ENCODE data around the gene GOSR1. TPM values are rescaled to one million over a fixed set of nuclear protein-coding genes. Genes with fewer than 3 reads are reported as not detected.
"Not testable (repeated sequence)": the region's sequence is repeated elsewhere in the genome, so short reads cannot be mapped to it uniquely, and the experiment has no call there.

GOSR1 gene
- total RNA-seq, 2 donors from 2014 or later: 48.7 to 53.9 TPM

DNA sequence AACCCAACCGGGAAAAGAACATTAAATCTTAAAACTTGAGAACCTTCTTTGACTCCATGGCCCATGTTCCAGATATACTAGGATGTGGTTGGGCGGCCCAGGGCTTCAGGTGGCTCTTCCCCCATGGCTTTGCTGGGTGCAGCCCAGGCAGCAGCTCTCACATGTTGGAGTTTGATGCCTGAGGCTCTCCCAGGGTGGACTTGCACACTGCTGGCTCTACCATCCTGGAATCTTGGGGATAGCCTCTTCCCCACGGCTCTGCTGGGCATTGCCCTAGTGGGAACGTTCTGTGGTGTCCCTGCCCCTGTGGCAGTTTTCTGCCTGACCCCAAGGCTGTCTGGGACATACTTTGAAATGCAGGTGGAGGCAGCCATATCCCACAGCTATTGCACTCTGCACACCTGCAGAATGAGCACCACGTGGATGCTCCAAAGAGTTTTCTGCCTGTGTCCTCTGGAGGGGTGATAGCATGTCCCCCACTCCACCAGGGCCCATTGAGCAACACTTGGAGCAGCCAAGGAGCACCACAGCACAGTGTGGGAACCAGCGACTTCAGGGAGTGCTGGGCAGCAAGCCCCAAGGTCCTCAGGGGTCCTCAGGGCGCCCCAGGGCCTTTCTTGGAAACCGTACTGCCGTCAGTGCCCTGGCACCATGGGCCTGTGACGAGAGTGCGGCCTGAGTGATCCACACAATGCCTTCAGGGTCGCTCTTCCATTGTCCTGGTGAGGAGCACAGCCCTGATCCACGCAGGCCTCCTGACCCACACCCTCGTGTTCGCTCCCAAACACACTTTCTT is 70.8 kb downstream of the GOSR1 start:
- Histone ChIP-seq H3K4me1 (no peaks in the 10 kb centered on the region), H3K27me3 (no peaks in the 10 kb centered on the region), H3K9me3 (no peaks in the 10 kb centered on the region), H3K9ac (ENCODE audit: low read depth in 2 of 2, low read length in 2 of 2) (no peak overlapping the region), H3K4me3 (no peak overlapping the region), H3K27ac (no peak overlapping the region), H3K36me3 (no peaks in the 10 kb centered on the region)
- intact Hi-C loops (cut with DNase I): no loop called here
- TF ChIP-seq, protein P1, sequence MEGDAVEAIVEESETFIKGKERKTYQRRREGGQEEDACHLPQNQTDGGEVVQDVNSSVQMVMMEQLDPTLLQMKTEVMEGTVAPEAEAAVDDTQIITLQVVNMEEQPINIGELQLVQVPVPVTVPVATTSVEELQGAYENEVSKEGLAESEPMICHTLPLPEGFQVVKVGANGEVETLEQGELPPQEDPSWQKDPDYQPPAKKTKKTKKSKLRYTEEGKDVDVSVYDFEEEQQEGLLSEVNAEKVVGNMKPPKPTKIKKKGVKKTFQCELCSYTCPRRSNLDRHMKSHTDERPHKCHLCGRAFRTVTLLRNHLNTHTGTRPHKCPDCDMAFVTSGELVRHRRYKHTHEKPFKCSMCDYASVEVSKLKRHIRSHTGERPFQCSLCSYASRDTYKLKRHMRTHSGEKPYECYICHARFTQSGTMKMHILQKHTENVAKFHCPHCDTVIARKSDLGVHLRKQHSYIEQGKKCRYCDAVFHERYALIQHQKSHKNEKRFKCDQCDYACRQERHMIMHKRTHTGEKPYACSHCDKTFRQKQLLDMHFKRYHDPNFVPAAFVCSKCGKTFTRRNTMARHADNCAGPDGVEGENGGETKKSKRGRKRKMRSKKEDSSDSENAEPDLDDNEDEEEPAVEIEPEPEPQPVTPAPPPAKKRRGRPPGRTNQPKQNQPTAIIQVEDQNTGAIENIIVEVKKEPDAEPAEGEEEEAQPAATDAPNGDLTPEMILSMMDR (IDR thresholded peaks at IDR 0.05): no peak
- no peak for DNase-seq

DNA sequence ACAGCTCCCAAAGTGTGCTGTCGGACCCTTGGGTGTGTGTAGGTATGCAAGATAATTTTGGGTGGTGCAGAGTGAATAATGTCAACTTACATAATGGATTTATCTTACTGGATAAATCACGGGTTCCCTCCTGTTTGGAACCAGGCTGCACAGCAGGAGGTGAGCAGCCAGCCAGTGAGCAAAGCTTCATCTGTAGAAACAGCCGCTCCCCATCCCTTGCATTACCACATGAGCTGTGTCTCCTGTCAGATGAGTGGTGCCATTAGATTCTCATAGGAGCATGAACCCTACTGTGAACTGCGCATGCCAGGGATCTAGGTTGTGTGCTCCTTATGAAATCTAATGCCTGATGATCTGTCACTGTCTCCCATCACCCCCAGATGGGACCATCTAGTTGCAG is 72.0 kb downstream of the GOSR1 start:
- intact Hi-C loops (cut with DNase I); DNase-seq; H3K9ac ChIP-seq (ENCODE audit: low read depth in 2 of 2, low read length in 2 of 2); H3K27ac ChIP-seq; H3K36me3 ChIP-seq; H3K4me1 ChIP-seq; H3K27me3 ChIP-seq; H3K9me3 ChIP-seq; H3K4me3 ChIP-seq: not testable (repeated sequence)

DNA sequence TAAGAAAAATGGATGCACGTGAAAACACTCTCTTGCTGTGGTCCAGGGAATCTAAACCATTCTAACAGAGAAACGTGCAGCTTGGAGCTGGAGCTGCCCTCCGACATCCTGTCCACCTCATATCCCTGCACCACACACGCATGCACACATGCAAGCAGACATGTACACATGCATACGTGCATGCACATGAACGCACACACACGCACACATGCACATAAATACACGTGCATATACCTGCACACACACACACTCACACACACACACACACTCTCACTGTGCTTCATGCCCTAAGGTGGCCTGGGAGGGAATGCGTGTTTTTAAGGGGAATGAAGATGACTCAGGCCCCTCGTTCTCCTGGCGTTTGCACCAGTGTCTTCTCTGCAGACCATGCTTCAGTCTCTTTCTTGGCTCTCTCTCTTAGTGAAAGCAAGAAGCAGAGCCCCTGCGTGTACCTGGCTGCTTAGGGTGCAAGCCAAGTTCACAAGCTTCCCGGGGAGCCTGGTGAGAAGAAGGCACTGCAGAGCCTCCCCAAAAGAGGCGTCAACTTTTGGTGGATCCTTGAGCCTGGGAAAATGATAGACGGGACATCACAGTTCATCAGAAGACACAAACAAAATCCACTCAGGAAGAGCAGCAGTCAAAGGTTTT is 72.8 kb downstream of the GOSR1 start:
- Histone ChIP-seq H3K36me3 (no peaks in the 10 kb centered on the region), H3K9me3 (no peaks in the 10 kb centered on the region), H3K4me1 (no peaks in the 10 kb centered on the region), H3K4me3 (no peak overlapping the region), H3K27ac (no peak overlapping the region), H3K27me3 (no peaks in the 10 kb centered on the region), H3K9ac (ENCODE audit: low read depth in 2 of 2, low read length in 2 of 2) (no peak overlapping the region)
- intact Hi-C loops (cut with DNase I): no loop called here
- TF ChIP-seq, protein P1 (IDR thresholded peaks at IDR 0.05): no peak
- no peak for DNase-seq

DNA sequence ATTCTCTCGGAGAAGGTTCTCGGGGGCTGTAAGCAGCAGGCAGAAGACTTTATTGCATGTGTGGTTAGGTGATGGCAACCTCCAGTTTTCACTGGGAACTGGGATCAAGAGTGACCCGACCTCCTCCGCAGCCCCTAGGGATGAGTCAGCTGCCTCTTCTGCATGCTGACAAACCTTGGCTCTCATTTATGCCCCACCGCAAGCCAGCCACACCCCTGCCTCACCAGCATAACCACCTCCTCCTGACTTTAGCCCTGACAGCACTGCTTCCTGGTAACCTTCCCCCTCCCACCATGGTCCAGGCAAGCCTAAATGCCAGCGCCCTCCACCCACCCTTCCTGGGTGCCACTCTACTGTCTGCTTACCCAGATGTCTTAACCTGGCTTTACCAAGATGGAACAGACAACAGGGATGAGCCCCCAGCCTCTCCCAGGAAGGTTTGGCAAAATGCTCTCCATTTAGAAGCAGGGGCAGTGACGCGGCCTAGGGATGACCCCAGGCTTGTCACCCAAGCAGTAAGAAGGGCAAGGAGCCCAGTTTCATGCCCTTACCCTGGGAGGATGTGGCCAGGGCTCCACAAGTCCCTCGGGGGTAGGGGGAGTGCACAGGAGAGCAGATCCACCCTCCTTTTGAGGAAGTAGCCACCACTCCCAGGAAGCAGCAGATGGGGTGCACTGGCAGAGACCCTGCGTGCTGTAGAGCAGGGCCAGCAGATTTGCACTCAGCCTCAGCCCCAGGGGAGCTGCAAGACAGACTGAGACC is 73.5 kb downstream of the GOSR1 start:
- no peak overlapping the region for H3K9ac ChIP-seq (ENCODE audit: low read depth in 2 of 2, low read length in 2 of 2)
- no peak for DNase-seq
- no peaks in the 10 kb centered on the region for H3K9me3 ChIP-seq
- no peak overlapping the region for H3K27ac ChIP-seq
- no peaks in the 10 kb centered on the region for H3K36me3 ChIP-seq
- no peaks in the 10 kb centered on the region for H3K4me1 ChIP-seq
- TF ChIP-seq, protein P1 (IDR thresholded peaks at IDR 0.05): no peak
- intact Hi-C loops (cut with DNase I): no loop called here
- no peaks in the 10 kb centered on the region for H3K27me3 ChIP-seq
- H3K4me3 ChIP-seq: no peak overlapping the region

DNA sequence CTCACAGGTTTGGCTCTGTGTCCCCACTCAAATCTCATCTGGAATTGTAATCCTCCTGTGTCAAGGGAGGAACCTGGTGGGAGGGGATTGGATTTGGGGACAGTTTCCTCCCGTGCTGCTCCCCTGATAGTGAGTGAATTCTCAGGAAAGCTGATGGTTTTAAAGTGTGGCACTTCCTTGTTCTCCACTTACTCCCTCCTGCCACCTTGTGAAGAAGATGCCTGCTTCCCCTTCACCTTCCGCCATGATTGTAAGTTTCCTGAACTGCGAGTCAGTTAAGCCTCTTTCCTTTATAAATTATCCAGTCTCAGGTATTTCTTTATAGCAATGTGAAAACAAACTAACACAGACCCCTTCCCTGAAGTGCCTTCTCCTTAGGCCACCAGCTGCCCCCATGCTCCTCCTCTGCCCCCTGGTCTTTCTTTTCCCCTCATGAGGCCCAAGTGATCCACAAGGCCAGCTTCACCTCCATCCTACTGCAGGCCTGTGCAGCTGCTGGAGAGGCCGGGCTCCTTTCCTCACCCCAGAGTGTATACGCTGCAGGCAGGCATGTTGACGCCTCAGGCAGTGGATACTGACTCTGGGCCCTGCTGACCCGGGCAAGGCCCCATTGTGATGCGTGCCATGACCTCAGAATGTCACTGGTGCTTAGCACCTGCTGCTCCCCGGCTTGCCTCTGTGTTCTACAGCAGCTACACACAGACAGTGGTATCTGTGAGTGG is 74.2 kb downstream of the GOSR1 start:
- H3K27ac ChIP-seq; H3K36me3 ChIP-seq; H3K27me3 ChIP-seq; intact Hi-C loops (cut with DNase I); H3K9me3 ChIP-seq; H3K4me3 ChIP-seq; H3K9ac ChIP-seq (ENCODE audit: low read depth in 2 of 2, low read length in 2 of 2); H3K4me1 ChIP-seq; DNase-seq: not testable (repeated sequence)

DNA sequence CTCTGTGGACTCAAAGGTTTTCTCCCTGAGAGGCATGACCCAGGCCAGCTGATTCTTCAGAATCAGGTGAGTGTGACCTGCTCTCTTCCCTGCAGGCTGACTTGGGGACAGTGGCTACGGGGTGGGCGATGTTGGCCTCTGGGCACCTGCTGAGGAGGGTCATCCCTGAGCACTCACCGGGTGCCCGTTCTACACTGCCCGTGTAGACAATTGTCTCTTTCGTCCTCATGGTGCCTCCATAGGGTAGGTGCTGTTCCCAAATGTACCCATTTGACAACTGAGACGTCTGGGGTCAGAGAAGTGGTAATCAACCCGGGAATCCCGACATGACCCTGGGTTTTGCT is 74.8 kb downstream of the GOSR1 start:
- Histone ChIP-seq H3K9ac (ENCODE audit: low read depth in 2 of 2, low read length in 2 of 2) (no peak overlapping the region), H3K4me3 (no peak overlapping the region), H3K27me3 (no peaks in the 10 kb centered on the region), H3K36me3 (no peaks in the 10 kb centered on the region), H3K27ac (no peak overlapping the region), H3K4me1 (no peaks in the 10 kb centered on the region), H3K9me3 (no peaks in the 10 kb centered on the region)
- no peak for DNase-seq
- intact Hi-C loops (cut with DNase I): no loop called here
- TF ChIP-seq, protein P1 (IDR thresholded peaks at IDR 0.05): no peak

Measured in colonic mucosa (tissue), 4 donors.